Measurements from ENCODE around the gene RECK.

GRCh38 chr9:36128349-36128748 lies 91.6 kb downstream of the RECK start:
- TF ChIP-seq CTCF (IDR thresholded peaks at IDR 0.05) (no peak), POLR2A (IDR thresholded peaks at IDR 0.05) (no peak)

Measured in breast epithelium (tissue), 3 donors.